Natural killer cell (primary cell): ENCODE results near the gene CARMIL1. TPM values are rescaled to one million over a fixed set of nuclear protein-coding genes. Genes with fewer than 3 reads are reported as not detected.

Experiments
- ATAC-seq, 3 donors: fragments of 150-1000 bp in 2 of 3; fragments of 200-7000 bp in 1 of 3; cut with Tn5 transposase; 1 replicate in 1 of 3; 2 replicates in 2 of 3; pipeline ENCODE4 v1.10.0; 2021; ENCODE audit warnings: mild to moderate bottlenecking in 2 of 3, moderate library complexity in 2 of 3
- DNase-seq, 2 donors: peaks; one replicate each; pipeline versions ENCODE4 v3.0.0 to v3.0.0-alpha.2; 2013 to 2021; ENCODE audit warnings: mixed read lengths in 1 of 2
- H3K27ac ChIP-seq: one replicate; pipeline ENCODE4 v1.5.1; 2013; ENCODE audit warnings: mild to moderate bottlenecking, low read length
- H3K27me3 ChIP-seq: one replicate; pipeline ENCODE4 v1.6.1; 2013; ENCODE audit warnings: low read length; ENCODE audit not compliant: control insufficient read depth, insufficient read depth
- H3K36me3 ChIP-seq: one replicate; pipeline ENCODE4 v1.6.1; 2013; ENCODE audit warnings: low read length; ENCODE audit not compliant: control insufficient read depth, insufficient read depth
- H3K4me1 ChIP-seq: one replicate; pipeline ENCODE4 v1.6.1; 2013; ENCODE audit warnings: low read length; ENCODE audit not compliant: control insufficient read depth, insufficient read depth
- H3K4me3 ChIP-seq: one replicate; pipeline ENCODE4 v1.5.1; 2013; ENCODE audit warnings: low read length
- H3K9me3 ChIP-seq: one replicate; pipeline ENCODE4 v1.6.1; 2013; ENCODE audit warnings: low read length; ENCODE audit not compliant: control insufficient read depth, insufficient read depth
- H3K27ac Mint-ChIP-seq, 2 donors: one replicate each; pipeline ENCODE4 v1.8.0; 2022; ENCODE audit warnings: mild to moderate bottlenecking in 2 of 2, mixed read lengths in 2 of 2, moderate library complexity in 1 of 2
- H3K27me3 Mint-ChIP-seq, 2 donors: one replicate each; pipeline ENCODE4 v1.8.0; 2022; ENCODE audit warnings: low read depth in 2 of 2, mixed read lengths in 2 of 2
- H3K36me3 Mint-ChIP-seq: one replicate; pipeline ENCODE4 v1.8.0; 2022; ENCODE audit warnings: mixed read lengths
- H3K4me1 Mint-ChIP-seq, 2 donors: one replicate each; pipeline ENCODE4 v1.8.0; 2022; ENCODE audit warnings: mixed read lengths in 2 of 2
- H3K4me3 Mint-ChIP-seq: one replicate; pipeline ENCODE4 v1.8.0; 2022; ENCODE audit warnings: mild to moderate bottlenecking, moderate library complexity, mixed read lengths
- H3K9me3 Mint-ChIP-seq, 2 donors: one replicate each; pipeline ENCODE4 v1.8.0; 2022; ENCODE audit warnings: mixed read lengths in 2 of 2
- WGBS: methylation state at CpG from one replicate; pipeline ENCODE4 v1.1.7; 2013; ENCODE audit warnings: missing lambda C conversion rate; ENCODE audit not compliant: insufficient coverage; 5-methylcytosine and 5-hydroxymethylcytosine counted together
- intact Hi-C: fragments of 100-400 bp; cut with micrococcal nuclease; formaldehyde crosslinking; loops from one replicate; pipeline ENCODE4 v1.14.2; 2022
- total RNA-seq, 4 donors: library from RNA; stranded (reverse); fragments of 120-200 nt in 1 of 4; gene quantifications; one replicate each; pipeline versions ENCODE4 v1.2.3 to v1.2.4, GENCODE V29; 2013 to 2022
- TF ChIP-seq, protein P1 (sequence below): fragments of 200-600 bp; IDR thresholded peaks from one replicate; pipeline ENCODE4 v1.8.0; 2022; ENCODE audit warnings: antibody characterized with exemption

Gene CARMIL1
- total RNA-seq, 3 donors from 2014 or later (not counting 1 experiment from before 2014, with no cell fraction given), result 0.25 to 1.1 (median 0.35) TPM

DNA sequence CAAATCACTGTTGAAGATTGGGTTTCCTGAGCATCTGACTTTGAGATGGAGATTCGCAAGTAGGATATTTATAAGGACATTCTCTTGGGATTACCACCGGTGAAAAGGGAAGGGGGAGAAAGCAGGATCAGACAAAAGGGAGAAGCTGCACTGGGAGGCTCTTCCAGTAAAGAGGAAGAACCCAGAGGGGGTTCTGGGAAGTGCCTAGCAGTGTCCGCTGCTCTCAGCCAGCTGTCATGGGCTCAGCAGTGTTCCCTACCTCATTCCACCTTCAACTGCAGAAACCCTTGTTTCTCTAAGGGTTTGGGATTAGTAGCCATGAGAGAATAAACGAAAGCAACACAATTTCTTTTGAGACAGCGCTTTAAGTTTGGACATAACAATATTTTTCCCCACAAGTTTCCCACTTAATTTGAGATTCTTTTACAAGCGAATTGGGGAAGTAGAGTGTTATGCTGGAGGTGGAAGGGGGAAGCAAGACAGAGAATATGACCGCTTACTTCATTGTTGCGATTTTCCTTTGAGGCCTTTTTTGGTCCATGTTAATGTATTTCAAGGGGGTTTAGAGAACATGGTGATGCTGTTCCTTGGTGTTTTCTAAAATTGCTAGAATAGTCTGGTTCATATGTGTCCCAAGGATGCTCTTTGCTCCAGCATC, 218.3 kb downstream of the CARMIL1 start:
- H3K4me1 ChIP-seq, result no peaks in the 10 kb centered on the region
- peaks cover 4 to 7% of the 10 kb centered on the region in 2 donors for H3K27me3 Mint-ChIP-seq
- H3K36me3 Mint-ChIP-seq, result no peaks in the 10 kb centered on the region
- no peak overlapping the region for H3K4me3 ChIP-seq
- no peaks in the 10 kb centered on the region for H3K36me3 ChIP-seq
- no peaks in the 10 kb centered on the region for H3K4me1 Mint-ChIP-seq
- 86% methylated on average over 6 of the region's 8 CpGs for WGBS
- no peak overlapping the region for H3K27ac ChIP-seq
- TF ChIP-seq, protein P1, sequence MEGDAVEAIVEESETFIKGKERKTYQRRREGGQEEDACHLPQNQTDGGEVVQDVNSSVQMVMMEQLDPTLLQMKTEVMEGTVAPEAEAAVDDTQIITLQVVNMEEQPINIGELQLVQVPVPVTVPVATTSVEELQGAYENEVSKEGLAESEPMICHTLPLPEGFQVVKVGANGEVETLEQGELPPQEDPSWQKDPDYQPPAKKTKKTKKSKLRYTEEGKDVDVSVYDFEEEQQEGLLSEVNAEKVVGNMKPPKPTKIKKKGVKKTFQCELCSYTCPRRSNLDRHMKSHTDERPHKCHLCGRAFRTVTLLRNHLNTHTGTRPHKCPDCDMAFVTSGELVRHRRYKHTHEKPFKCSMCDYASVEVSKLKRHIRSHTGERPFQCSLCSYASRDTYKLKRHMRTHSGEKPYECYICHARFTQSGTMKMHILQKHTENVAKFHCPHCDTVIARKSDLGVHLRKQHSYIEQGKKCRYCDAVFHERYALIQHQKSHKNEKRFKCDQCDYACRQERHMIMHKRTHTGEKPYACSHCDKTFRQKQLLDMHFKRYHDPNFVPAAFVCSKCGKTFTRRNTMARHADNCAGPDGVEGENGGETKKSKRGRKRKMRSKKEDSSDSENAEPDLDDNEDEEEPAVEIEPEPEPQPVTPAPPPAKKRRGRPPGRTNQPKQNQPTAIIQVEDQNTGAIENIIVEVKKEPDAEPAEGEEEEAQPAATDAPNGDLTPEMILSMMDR, result no peak
- H3K4me3 Mint-ChIP-seq, result no peak overlapping the region
- H3K9me3 Mint-ChIP-seq, result no peaks in the 10 kb centered on the region
- no peaks in the 10 kb centered on the region for H3K27me3 ChIP-seq
- intact Hi-C loops, result no loop called here
- H3K27ac Mint-ChIP-seq, result no peak overlapping the region
- DNase-seq (no peak), ATAC-seq (no peak)
- H3K9me3 ChIP-seq, result no peaks in the 10 kb centered on the region

DNA sequence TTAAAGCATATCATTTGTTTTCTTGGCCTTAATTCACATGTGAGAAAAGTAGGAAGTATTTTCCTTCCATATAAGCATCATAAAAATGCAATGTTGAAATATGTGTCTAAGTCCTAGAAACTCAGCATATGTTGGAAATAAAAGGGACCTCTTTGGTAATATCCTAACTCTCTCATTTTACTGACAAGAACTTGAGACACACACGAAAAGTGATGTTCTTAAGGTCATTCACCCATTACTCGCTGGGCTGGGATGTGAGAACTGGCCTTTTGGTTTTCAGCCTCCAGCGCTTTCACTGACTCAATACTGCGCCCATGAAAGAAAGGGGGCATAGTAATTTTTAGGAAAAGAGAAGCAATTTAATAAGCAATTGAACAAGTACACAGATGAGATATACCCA, 219.3 kb downstream of the CARMIL1 start:
- H3K4me3 ChIP-seq, result no peak overlapping the region
- 88% methylated on average over 4 of the region's 4 CpGs for WGBS
- intact Hi-C loops, result no loop called here
- TF ChIP-seq, protein P1, result no peak
- H3K36me3 ChIP-seq, result no peaks in the 10 kb centered on the region
- H3K4me1 Mint-ChIP-seq, result no peaks in the 10 kb centered on the region
- H3K36me3 Mint-ChIP-seq, result no peaks in the 10 kb centered on the region
- no peaks in the 10 kb centered on the region for H3K4me1 ChIP-seq
- no peaks in the 10 kb centered on the region for H3K9me3 ChIP-seq
- H3K4me3 Mint-ChIP-seq, result no peak overlapping the region
- no peaks in the 10 kb centered on the region for H3K27me3 ChIP-seq
- H3K9me3 Mint-ChIP-seq, result no peaks in the 10 kb centered on the region
- no peak for DNase-seq
- peaks cover 1 to 7% of the 10 kb centered on the region in 2 donors for H3K27me3 Mint-ChIP-seq
- no peak overlapping the region for H3K27ac Mint-ChIP-seq
- H3K27ac ChIP-seq, result no peak overlapping the region
- ATAC-seq, result no peak

DNA sequence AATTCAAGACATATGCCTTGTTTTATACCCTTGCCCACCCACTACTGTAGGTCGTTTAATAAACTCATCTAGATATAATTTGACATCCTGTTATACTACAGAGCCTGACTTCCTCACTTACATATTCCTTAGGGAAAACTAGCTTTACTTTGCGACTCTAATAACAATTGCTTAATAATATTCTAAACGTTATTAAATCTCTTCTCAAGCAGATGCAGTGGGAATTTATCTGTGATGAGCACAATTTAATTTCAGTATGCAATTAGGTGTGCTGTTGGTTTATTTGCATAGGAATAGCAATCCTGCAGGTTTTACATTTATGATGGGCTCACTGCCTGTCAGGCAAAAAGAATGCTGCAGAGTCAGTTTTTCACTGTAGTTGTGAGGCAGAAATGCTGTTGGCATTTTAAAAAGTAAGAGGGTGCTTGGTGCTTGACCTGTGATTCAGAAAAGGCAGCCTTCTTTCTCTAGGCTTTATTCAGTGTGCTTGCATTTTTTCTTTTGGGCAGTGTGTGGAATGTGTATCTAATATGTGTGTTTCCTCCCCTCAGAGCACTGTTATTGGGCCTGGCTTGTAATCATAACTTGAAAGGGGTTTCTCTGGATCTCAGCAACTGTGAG, 220.6 kb downstream of the CARMIL1 start:
- Mint-ChIP-seq H3K36me3 (no peaks in the 10 kb centered on the region), H3K27me3 (peaks cover 0 to 7% of the 10 kb centered on the region in 2 donors)

More for the DNA sequence above, 220.6 kb downstream of the CARMIL1 start:
- Mint-ChIP-seq H3K27ac (no peak overlapping the region), H3K9me3 (no peaks in the 10 kb centered on the region), H3K4me1 (no peaks in the 10 kb centered on the region), H3K4me3 (no peak overlapping the region)
- intact Hi-C loops, result no loop called here
- ATAC-seq (no peak), DNase-seq (no peak)
- 84% methylated on average over 2 of the region's 3 CpGs for WGBS
- H3K27ac ChIP-seq, result no peak overlapping the region
- H3K27me3 ChIP-seq, result no peaks in the 10 kb centered on the region
- H3K9me3 ChIP-seq, result no peaks in the 10 kb centered on the region
- no peaks in the 10 kb centered on the region for H3K36me3 ChIP-seq
- no peaks in the 10 kb centered on the region for H3K4me1 ChIP-seq
- TF ChIP-seq, protein P1, result no peak
- no peak overlapping the region for H3K4me3 ChIP-seq
